Frontal cortex (tissue), 4 donors: Measurements from ENCODE around the gene CASP1. TPM values are rescaled to one million over a fixed set of nuclear protein-coding genes. Genes with fewer than 3 reads are reported as not detected.
"Not testable (repeated sequence)": the region's sequence is repeated elsewhere in the genome, so short reads cannot be mapped to it uniquely, and the experiment has no call there.

Experiments used
- DNase-seq, 2 donors: peaks; one replicate each; pipeline ENCODE4 v3.0.0; 2012; ENCODE audit warnings: low spot score in 2 of 2
- FAIRE-seq: peaks from 2 replicates; lab custom pipeline; 2012; peaks lifted over from hg19 to GRCh38; lab: Jason Lieb, UNC
- total RNA-seq: library from RNA; depleted of rRNA; stranded (reverse); fragments of >200 nt; gene quantifications from one replicate; pipeline ENCODE4 v1.2.3, GENCODE V29; 2014
- donor health status: control.
- donor health status: control.
- donor health status: control.

CASP1 gene
- total RNA-seq, 1 donor from 2014 or later = 2.9 TPM

DNA sequence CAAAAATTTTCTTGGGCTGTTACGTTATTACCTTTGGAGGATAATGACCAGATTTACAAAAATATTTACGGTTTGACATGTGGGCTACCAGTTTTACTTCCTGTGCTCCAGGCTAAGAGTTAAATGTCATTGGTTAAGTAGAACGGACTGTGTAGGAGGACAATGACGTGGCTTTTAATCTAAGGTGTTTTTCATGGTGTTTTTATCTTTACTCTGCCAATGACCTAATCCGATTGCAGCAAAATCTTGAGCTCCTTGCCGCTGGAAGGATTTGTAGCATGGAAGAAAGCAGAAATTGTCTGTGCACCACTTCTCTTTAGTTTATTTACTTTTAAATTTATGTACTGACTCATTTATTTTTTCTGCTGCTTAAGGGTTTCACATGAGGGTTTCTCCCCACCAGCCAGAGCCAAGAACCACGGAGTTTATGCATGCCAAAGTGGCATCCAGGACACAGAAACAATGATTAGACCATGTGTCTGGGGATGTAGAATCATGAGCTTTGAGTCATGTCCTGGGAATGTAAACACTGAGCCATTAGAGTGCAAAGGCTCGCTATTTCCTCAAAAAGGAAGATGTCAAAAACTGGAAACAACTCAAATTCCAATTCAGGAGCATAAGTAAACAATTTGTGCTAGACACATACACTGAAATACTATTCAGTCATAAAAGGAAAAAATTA, 12.1 kb upstream of the CASP1 start:
- FAIRE-seq (no peak), DNase-seq (peak in 1 of 2 donors; percentile 17)

DNA sequence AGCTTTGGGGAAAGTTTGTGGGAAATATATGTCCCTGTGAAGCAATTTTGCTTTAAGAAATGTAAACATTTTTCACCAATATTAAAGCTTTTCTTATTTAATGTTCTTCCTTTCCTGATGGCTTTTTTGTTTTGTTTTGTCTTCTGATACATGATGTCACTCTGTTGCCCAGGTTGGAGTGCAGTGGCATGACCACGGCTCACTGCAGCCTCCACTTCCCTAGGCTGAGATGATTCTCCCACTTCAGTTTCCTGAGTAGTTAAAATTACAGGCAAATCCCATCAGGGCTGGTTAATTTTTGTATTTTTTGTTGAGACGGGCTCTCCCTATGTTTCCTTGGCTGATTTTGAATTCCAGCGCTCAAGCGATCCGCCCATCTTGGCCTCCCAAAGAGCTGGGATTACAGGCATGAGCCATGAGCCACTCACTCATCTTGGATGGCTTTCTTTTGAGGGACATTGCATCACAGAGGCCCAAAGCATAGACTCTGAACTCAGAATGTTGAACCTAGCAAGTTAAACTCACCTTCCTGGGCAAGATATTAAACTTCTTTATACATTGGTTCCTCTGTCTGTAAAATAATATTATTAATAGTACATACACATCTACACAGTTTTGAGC, 10.8 kb upstream of the CASP1 start:
- DNase-seq = no peak
- no peak for FAIRE-seq

GRCh38 chr11:105044557-105045524, 9.9 kb upstream of the CASP1 start, which contains the start of gene CARD16:
TSS of gene CARD16 (minus strand) at chr11:105045335. CDS start at chr11:105045297, 38 bp downstream.
- FAIRE-seq, DNase-seq: not testable (repeated sequence)

DNA sequence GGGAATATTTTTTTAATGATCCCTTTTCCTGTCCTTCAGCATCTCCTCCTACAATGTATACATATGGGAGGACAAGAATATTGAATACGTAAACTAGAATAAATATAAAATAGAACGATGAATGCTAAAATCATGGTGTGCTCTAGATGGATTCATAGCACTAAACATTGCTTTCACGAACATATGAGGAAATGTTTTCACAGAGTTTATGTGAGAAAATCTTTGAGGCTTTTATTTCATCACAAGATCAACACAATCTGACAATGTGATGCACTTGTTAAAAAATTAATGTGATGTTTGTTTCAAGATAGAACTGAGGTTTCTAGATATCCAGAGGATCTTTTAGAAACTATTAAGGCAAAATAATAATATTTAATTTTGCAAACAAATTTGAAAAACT, 7.2 kb upstream of the CASP1 start:
- FAIRE-seq (no peak), DNase-seq (no peak)

DNA sequence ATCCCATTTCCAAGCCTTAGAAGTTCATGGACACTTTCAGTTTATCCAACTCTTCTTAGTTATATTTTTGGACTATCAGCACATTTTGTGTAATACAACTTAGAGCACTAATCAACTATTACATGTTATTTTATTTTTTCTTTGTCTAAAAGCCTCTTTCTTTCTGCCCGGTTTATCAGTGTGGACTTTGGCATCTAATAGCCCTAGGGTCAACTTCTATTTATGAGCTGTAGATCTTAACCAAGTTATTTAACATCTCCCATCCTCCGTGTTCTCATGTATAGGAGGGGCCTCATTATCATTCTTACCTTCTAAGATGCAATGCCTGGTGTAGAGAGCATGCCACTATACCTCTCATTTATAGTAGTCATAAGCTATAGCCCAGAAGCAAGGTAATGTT, 5.8 kb upstream of the CASP1 start:
- FAIRE-seq (no peak), DNase-seq (no peak)

DNA sequence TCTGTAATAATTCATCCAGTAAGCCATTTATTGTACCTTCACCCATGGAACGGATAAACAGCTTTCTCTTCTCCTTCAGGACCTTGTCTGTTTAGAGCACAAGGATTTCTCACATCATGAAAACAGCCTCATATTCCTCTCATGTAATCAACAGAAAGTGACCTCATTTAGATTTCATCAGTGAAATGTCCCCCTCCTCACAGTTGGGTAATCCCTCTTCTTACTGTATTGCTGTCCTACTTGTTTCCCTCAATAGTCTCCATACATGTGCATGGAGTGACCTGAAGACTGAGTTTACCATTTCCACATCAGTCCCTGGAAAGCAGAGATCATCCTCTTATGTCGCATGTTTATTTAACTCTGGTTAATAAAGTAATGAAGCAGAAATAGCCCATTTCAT, 556 bp downstream of the CASP1 start:
- FAIRE-seq, DNase-seq: not testable (repeated sequence)

DNA sequence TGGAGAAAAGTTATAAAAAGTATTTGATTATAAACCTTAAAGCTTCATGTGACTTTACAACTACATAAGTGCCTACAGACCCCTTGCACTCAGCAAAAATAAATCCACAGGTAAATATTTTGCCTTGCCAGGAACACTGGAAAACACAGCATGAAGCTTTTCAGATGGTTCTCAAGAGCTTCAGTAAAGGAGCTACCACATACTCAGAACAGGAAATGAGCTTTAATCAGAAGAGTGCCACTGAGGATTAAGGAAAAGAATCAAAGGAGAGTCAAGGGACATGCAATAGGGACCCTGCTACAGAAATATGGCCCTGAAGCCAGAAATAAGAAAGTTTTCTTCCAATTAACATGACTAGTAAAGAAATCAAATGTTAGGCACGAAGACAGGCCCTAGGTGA, 1.2 kb downstream of the CASP1 start:
- FAIRE-seq = no peak

GRCh38 chr11:105033343-105033742, 1.6 kb downstream of the CASP1 start:
- no peak for DNase-seq
- FAIRE-seq = no peak

More for the DNA sequence above, 1.2 kb downstream of the CASP1 start:
- DNase-seq = no peak

- FAIRE-seq = no peak
- no peak for DNase-seq
Measured at GRCh38 chr11:105032495-105032894, 2.4 kb downstream of the CASP1 start.

- FAIRE-seq (no peak), DNase-seq (no peak)
Measured at GRCh38 chr11:105027678-105028077, 7.3 kb downstream of the CASP1 start.

DNA sequence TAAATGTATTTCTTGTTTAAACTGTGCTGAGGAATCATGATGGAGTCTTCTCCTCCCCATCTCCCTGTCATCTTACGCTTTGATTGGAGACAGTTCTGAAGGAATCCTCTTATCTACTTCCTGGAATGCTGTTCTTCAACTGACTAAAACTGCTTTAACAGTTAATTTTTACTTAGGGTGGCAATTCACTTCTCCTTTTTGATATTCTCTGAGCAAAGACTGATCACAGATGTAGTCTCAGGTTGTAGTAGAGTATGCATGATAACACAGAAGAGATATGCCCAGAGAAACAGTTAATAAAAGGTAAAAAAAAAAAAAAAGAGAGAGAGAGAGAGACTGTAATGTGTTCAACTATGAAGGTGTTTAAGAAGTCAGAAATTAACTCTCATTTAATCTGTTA, 10.6 kb downstream of the CASP1 start:
- DNase-seq (no peak), FAIRE-seq (no peak)

DNA sequence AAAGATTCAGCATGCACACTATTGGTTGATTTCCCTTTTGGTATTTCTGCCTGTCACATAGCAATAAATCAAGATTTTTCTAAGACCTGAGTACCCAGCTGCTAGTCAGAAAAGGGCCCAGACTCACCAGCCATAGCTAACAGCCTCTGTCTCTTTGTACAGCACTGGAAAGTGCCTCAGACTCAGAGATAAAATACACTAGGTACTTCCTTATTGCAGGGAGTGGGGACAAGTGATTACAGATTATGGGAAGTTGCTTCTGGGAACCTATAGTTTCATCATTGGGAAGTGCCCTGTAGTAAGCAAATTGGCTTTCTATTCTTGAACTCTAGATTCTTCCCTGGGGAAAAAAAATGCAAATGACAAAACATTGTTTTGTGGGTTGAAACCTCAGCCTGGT, 11.9 kb downstream of the CASP1 start, which contains the start of gene CASP5:
Gene CASP5, minus strand, starts transcription at position 166 of the 400 bp plus-strand sequence. Its CDS starts 32 bp downstream, at position 134.
- DNase-seq = no peak
- no peak for FAIRE-seq

DNA sequence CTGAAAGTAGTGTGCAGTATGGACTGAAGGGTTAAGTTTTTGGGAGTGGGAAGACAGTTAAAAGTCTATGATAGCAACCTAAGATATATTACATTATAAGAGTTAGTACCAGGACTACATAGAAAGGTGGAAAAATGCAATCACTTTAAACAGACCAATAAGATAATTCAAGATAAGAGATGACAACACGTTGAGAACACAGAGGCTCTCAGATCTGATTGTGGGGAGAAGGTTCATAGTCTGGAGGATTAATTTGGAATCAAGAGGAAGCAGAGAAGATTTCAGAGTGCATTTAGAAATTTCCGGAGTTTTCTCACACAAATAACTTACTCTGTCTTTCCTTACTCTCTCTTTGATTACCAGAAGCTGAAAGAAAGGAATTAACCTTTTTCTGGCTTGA, 12.4 kb downstream of the CASP1 start:
- no peak for DNase-seq
- no peak for FAIRE-seq

GRCh38 chr11:105007463-105007862, 27.5 kb downstream of the CASP1 start:
- no peak for FAIRE-seq
- no peak for DNase-seq

DNA sequence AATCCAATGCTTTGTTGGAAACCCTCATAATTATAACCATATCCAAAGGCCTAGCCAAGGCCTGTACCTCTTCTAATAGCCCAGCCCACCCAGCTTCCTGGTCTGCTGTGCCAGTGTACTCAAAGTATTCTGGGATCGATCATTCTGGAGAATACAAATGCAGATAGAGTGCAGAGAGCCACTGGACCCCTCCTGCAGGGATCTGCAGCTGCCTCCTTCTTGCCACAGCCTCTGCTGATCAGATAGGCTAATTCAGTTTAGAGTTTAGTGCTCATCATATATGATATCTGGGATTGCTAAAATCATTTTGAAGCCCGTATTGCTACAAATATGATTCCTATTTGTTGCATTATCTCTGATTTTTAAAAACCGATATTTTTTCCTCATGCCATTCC, 29.5 kb downstream of the CASP1 start:
- FAIRE-seq (no peak), DNase-seq (no peak)

DNA sequence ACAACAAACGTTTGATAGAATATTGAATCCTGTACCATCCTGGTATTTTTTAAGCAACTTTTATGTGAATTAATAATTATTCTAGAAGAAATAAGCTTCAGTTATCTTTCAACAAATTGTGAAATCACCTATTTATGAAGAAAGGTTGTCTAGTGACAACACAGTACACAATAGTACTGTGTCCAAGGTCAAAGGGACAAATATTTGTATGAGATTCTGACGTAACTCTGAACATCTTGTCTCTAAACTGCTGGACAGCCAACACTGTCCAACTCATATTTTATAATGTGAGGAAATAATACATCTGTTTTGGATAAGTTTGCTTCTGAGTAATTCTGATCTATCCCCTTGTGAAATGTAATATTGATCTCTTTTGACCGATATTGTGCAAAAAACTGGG, 30.9 kb downstream of the CASP1 start:
- DNase-seq = no peak
- no peak for FAIRE-seq

DNA sequence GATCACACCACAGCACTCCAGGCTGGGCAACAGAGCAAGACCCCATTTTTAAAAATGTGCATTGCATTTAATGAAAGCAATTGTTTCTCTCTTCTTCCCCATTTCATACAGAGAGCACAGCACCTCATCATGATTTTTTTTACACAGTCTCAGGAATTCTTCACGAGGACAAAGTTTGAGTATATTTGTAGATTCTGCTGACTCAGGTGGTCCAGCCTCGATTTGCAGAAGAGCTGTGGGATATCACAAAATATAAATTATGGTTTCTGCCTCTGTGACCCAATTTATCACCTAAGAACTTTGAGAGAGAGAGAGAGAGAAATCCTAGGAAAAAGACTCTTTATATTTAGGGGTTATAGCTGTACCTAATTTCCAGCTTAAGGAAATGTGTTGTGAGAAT, 31.8 kb downstream of the CASP1 start:
- no peak for DNase-seq
- no peak for FAIRE-seq

- no peak for DNase-seq
- no peak for FAIRE-seq
Measured at GRCh38 chr11:105000797-105001196, 34.1 kb downstream of the CASP1 start.

GRCh38 chr11:105000167-105000566, 34.8 kb downstream of the CASP1 start:
- no peak for DNase-seq
- FAIRE-seq = no peak

DNA sequence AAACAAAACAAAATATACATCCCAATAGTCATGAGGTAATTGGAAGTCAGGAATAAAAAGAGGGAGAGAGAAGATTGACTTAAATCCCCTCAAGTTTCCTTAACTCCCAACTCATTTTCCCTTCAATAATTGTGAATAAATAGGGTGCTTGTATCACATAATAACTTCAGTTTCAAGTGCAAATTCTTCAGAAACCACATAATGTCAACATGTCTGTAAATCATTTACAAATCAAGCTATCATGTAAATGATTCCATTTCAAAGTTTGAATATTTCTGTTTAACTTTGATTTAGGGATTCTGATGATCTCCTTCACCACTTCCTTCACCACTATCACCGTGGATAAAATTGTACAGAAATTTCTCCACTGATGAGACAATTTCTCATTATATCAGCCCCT, 35.2 kb downstream of the CASP1 start:
- no peak for DNase-seq
- no peak for FAIRE-seq
